Mucosa of descending colon (tissue), 3 donors: Measurements from ENCODE around the gene TIPIN. TPM values are rescaled to one million over a fixed set of nuclear protein-coding genes. Genes with fewer than 3 reads are reported as not detected.
"Not testable (repeated sequence)": the region's sequence is repeated elsewhere in the genome, so short reads cannot be mapped to it uniquely, and the experiment has no call there.

Experiments used
- ATAC-seq: fragments of 200-7000 bp; cut with Tn5 transposase; one replicate; pipeline ENCODE4 v1.9.1; 2020; ENCODE audit warnings: mild to moderate bottlenecking, moderate library complexity
- DNase-seq, 3 donors: peaks; one replicate each; pipeline ENCODE4 v3.0.0-alpha.2; 2020
- H3K36me3 ChIP-seq: fragments of 200-600 bp; one replicate; pipeline ENCODE4 v1.8.0; 2021; ENCODE audit warnings: low read depth, mild to moderate bottlenecking
- H3K4me1 ChIP-seq: fragments of 200-600 bp; one replicate; pipeline ENCODE4 v1.8.0; 2021; ENCODE audit warnings: low read depth, mild to moderate bottlenecking
- H3K4me3 ChIP-seq: fragments of 200-600 bp; one replicate; pipeline ENCODE4 v1.8.0; 2021; ENCODE audit warnings: mild to moderate bottlenecking
- H3K9me3 ChIP-seq: fragments of 200-600 bp; one replicate; pipeline ENCODE4 v1.8.0; 2021; ENCODE audit warnings: mild to moderate bottlenecking
- CTCF ChIP-seq: fragments of 200-600 bp; IDR thresholded peaks from one replicate; pipeline ENCODE4 v1.8.0; 2022; ENCODE audit warnings: antibody characterized with exemption, mild to moderate bottlenecking
- intact Hi-C, 2 donors: fragments of 100-400 bp; cut with DNase I in 1 of 2; cut with micrococcal nuclease in 1 of 2; formaldehyde crosslinking; loops; one replicate each; pipeline versions ENCODE4 v1.11.0 to v1.11.1; 2022; cut with DNase I, micrococcal nuclease
- total RNA-seq, 3 donors: library from RNA; stranded (reverse); fragmentation: NEBNext Ultra II Directional in 2 of 3; extraction: Animal tissue kit (Norgen Biotek cat#: 25700) in 2 of 3; gene quantifications; one replicate each; pipeline versions ENCODE4 v1.2.1 to v1.2.4, GENCODE V29; 2021 to 2023
- donor health status: DM: no; HTN: no; CAD: no; lungs with moderate emphysema.
- donor health status: DM: no; HTN: no; CAD: no.
- donor health status: DM: no; HTN: yes; CAD: no.

TIPIN gene
- total RNA-seq, 3 donors from 2014 or later = 5.8 to 7.0 (median 5.9) TPM

GRCh38 chr15:66394915-66395314 lies 38.4 kb upstream of the TIPIN start:
- no peak for ATAC-seq
- Histone ChIP-seq H3K4me3 (no peak overlapping the region), H3K9me3 (no peaks in the 10 kb centered on the region), H3K4me1 (peaks cover 4% of the 10 kb centered on the region), H3K36me3 (no peaks in the 10 kb centered on the region)
- DNase-seq = no peak
- TF ChIP-seq CTCF = no peak
- intact Hi-C loops = loop anchor here in 1 of 2 donors (10.0 kb wide), 1 partner anchor 100 kb away; the partner anchor contains the start of gene SNAPC5

- ATAC-seq = no peak
- intact Hi-C loops = loop anchor here in 1 of 2 donors (10.0 kb wide), 1 partner anchor 100 kb away; the partner anchor contains the start of gene SNAPC5
- Histone ChIP-seq H3K4me3 (no peak overlapping the region), H3K36me3 (no peaks in the 10 kb centered on the region), H3K4me1 (peaks cover 4% of the 10 kb centered on the region), H3K9me3 (no peaks in the 10 kb centered on the region)
- no peak for TF ChIP-seq CTCF
- no peak for DNase-seq
Observed at GRCh38 chr15:66394472-66394871, 38.0 kb upstream of the TIPIN start.

GRCh38 chr15:66393037-66393436 lies 36.6 kb upstream of the TIPIN start:
- ATAC-seq, H3K4me3 ChIP-seq, DNase-seq, H3K9me3 ChIP-seq, H3K36me3 ChIP-seq: not testable (repeated sequence)
- peaks cover 12% of the 10 kb centered on the region for H3K4me1 ChIP-seq
- intact Hi-C loops = loop anchor here in 1 of 2 donors (10.0 kb wide), 1 partner anchor 102 kb away; the partner anchor contains the start of gene SNAPC5

GRCh38 chr15:66390678-66391077 lies 34.2 kb upstream of the TIPIN start:
- no peaks in the 10 kb centered on the region for H3K9me3 ChIP-seq
- peaks cover 15% of the 10 kb centered on the region for H3K4me1 ChIP-seq
- intact Hi-C loops = loop anchor here in 1 of 2 donors (10.0 kb wide), 1 partner anchor 104 kb away; the partner anchor contains the start of gene SNAPC5
- H3K36me3 ChIP-seq = no peaks in the 10 kb centered on the region
- peak in 1 of 3 donors; percentile 17 for DNase-seq
- no peak overlapping the region for H3K4me3 ChIP-seq
- TF ChIP-seq CTCF = no peak
- ATAC-seq = peak; percentile 31

GRCh38 chr15:66389859-66390381 lies 33.4 kb upstream of the TIPIN start:
- no peaks in the 10 kb centered on the region for H3K36me3 ChIP-seq
- intact Hi-C loops = loop anchor here (5.0 to 10.0 kb wide), 2 partner anchors 105 to 107 kb away; partner anchors contain the start of gene SNAPC5 (in 2 of the 2)
- no peak for DNase-seq

More at GRCh38 chr15:66389859-66390381, 33.4 kb upstream of the TIPIN start:
- ATAC-seq = no peak
- Histone ChIP-seq H3K4me1 (peaks cover 15% of the 10 kb centered on the region), H3K4me3 (no peak overlapping the region), H3K9me3 (no peaks in the 10 kb centered on the region)
- no peak for TF ChIP-seq CTCF
